Activated T-cell treated with anti-CD3 and anti-CD28 coated beads, Interleukin-2, amount 50 U/mL, for 72 hours (primary cell): ENCODE results near the gene HS3ST5. TPM values are rescaled to one million over a fixed set of nuclear protein-coding genes. Genes with fewer than 3 reads are reported as not detected.

Experiments used
- ATAC-seq, 2 donors: fragments of 150-1000 bp; cut with Tn5 transposase; replicated peaks in 1 of 2; 2 replicates each; pipeline ENCODE4 v1.10.0; 2021; ENCODE audit warnings: moderate library complexity in 2 of 2, mild to moderate bottlenecking in 1 of 2
- DNase-seq, 2 donors: peaks; one replicate each; pipeline ENCODE4 v3.0.0; 2021 to 2022; ENCODE audit warnings: mixed read lengths in 1 of 2
- H3K27ac Mint-ChIP-seq: one replicate; pipeline ENCODE4 v1.8.0; 2022; ENCODE audit warnings: mild to moderate bottlenecking, moderate library complexity, mixed read lengths
- H3K27me3 Mint-ChIP-seq: one replicate; pipeline ENCODE4 v1.8.0; 2022; ENCODE audit warnings: low read depth, mixed read lengths
- H3K36me3 Mint-ChIP-seq, 2 donors: one replicate each; pipeline ENCODE4 v1.8.0; 2022; ENCODE audit warnings: mixed read lengths in 2 of 2, mild to moderate bottlenecking in 1 of 2; ENCODE audit not compliant: insufficient read depth in 2 of 2
- H3K4me1 Mint-ChIP-seq: one replicate; pipeline ENCODE4 v1.8.0; 2022; ENCODE audit warnings: low read depth, mixed read lengths
- H3K4me3 Mint-ChIP-seq, 2 donors: one replicate each; pipeline ENCODE4 v1.8.0; 2022; ENCODE audit warnings: mild to moderate bottlenecking in 2 of 2, mixed read lengths in 2 of 2, moderate library complexity in 2 of 2
- H3K9me3 Mint-ChIP-seq, 2 donors: one replicate each; pipeline ENCODE4 v1.8.0; 2022; ENCODE audit warnings: mixed read lengths in 2 of 2
- total RNA-seq, 2 donors: library from RNA; stranded (reverse); gene quantifications; one replicate each; pipeline ENCODE4 v1.2.3, GENCODE V29; 2022

Gene HS3ST5
- total RNA-seq, 2 donors from 2014 or later, result not detected

- Mint-ChIP-seq H3K27ac (no peak overlapping the region), H3K36me3 (no peaks in the 10 kb centered on the region), H3K4me1 (no peaks in the 10 kb centered on the region), H3K4me3 (no peak overlapping the region), H3K27me3 (no peaks in the 10 kb centered on the region), H3K9me3 (peaks cover 0 to 1% of the 10 kb centered on the region in 2 donors)
- DNase-seq, result no peak
- ATAC-seq, result no peak
Observed at GRCh38 chr6:114282292-114282691, 60.5 kb downstream of the HS3ST5 start.

- no peak overlapping the region for H3K4me3 Mint-ChIP-seq
- peaks cover 0 to 1% of the 10 kb centered on the region in 2 donors for H3K9me3 Mint-ChIP-seq
- DNase-seq, result no peak
- no peaks in the 10 kb centered on the region for H3K27me3 Mint-ChIP-seq
- H3K4me1 Mint-ChIP-seq, result no peaks in the 10 kb centered on the region
- H3K36me3 Mint-ChIP-seq, result no peaks in the 10 kb centered on the region
- no peak overlapping the region for H3K27ac Mint-ChIP-seq
- no peak for ATAC-seq
Observed at GRCh38 chr6:114281496-114281895, 61.3 kb downstream of the HS3ST5 start.

GRCh38 chr6:114280239-114280982, 62.4 kb downstream of the HS3ST5 start:
- no peak for ATAC-seq
- no peak overlapping the region for H3K27ac Mint-ChIP-seq
- no peaks in the 10 kb centered on the region for H3K27me3 Mint-ChIP-seq
- no peaks in the 10 kb centered on the region for H3K4me1 Mint-ChIP-seq
- DNase-seq, result no peak
- H3K9me3 Mint-ChIP-seq, result peaks cover 0 to 1% of the 10 kb centered on the region in 2 donors
- H3K4me3 Mint-ChIP-seq, result no peak overlapping the region
- H3K36me3 Mint-ChIP-seq, result no peaks in the 10 kb centered on the region

GRCh38 chr6:114277220-114277619, 65.6 kb downstream of the HS3ST5 start:
- H3K4me1 Mint-ChIP-seq, result no peaks in the 10 kb centered on the region
- H3K27ac Mint-ChIP-seq, result no peak overlapping the region
- no peak for DNase-seq
- no peaks in the 10 kb centered on the region for H3K27me3 Mint-ChIP-seq
- no peak overlapping the region for H3K4me3 Mint-ChIP-seq
- no peaks in the 10 kb centered on the region for H3K36me3 Mint-ChIP-seq
- H3K9me3 Mint-ChIP-seq, result peaks cover 0 to 1% of the 10 kb centered on the region in 2 donors
- no peak for ATAC-seq

GRCh38 chr6:114276783-114277182, 66.0 kb downstream of the HS3ST5 start:
- H3K4me3 Mint-ChIP-seq, result no peak overlapping the region
- H3K9me3 Mint-ChIP-seq, result peaks cover 0 to 1% of the 10 kb centered on the region in 2 donors
- no peaks in the 10 kb centered on the region for H3K36me3 Mint-ChIP-seq
- ATAC-seq (no peak), DNase-seq (no peak)
- no peak overlapping the region for H3K27ac Mint-ChIP-seq
- H3K27me3 Mint-ChIP-seq, result no peaks in the 10 kb centered on the region
- no peaks in the 10 kb centered on the region for H3K4me1 Mint-ChIP-seq

- DNase-seq (no peak), ATAC-seq (no peak)
- Mint-ChIP-seq H3K27me3 (no peaks in the 10 kb centered on the region), H3K4me1 (no peaks in the 10 kb centered on the region), H3K9me3 (no peaks in the 10 kb centered on the region), H3K27ac (no peak overlapping the region), H3K4me3 (no peak overlapping the region), H3K36me3 (no peaks in the 10 kb centered on the region)
Observed at GRCh38 chr6:114274836-114275235, 68.0 kb downstream of the HS3ST5 start.

GRCh38 chr6:114272582-114272981, 70.2 kb downstream of the HS3ST5 start:
- no peak overlapping the region for H3K27ac Mint-ChIP-seq
- no peaks in the 10 kb centered on the region for H3K27me3 Mint-ChIP-seq
- H3K9me3 Mint-ChIP-seq, result no peaks in the 10 kb centered on the region
- no peaks in the 10 kb centered on the region for H3K36me3 Mint-ChIP-seq
- H3K4me3 Mint-ChIP-seq, result no peak overlapping the region
- ATAC-seq (no peak), DNase-seq (no peak)
- no peaks in the 10 kb centered on the region for H3K4me1 Mint-ChIP-seq

GRCh38 chr6:114271405-114271804, 71.4 kb downstream of the HS3ST5 start:
- DNase-seq (no peak), ATAC-seq (no peak)
- no peak overlapping the region for H3K4me3 Mint-ChIP-seq
- no peaks in the 10 kb centered on the region for H3K27me3 Mint-ChIP-seq
- no peaks in the 10 kb centered on the region for H3K9me3 Mint-ChIP-seq
- H3K36me3 Mint-ChIP-seq, result no peaks in the 10 kb centered on the region
- no peaks in the 10 kb centered on the region for H3K4me1 Mint-ChIP-seq
- no peak overlapping the region for H3K27ac Mint-ChIP-seq

GRCh38 chr6:114267897-114268296, 74.9 kb downstream of the HS3ST5 start:
- H3K4me3 Mint-ChIP-seq, result no peak overlapping the region
- no peaks in the 10 kb centered on the region for H3K27me3 Mint-ChIP-seq
- DNase-seq (no peak), ATAC-seq (no peak)
- H3K27ac Mint-ChIP-seq, result no peak overlapping the region
- no peaks in the 10 kb centered on the region for H3K4me1 Mint-ChIP-seq
- H3K36me3 Mint-ChIP-seq, result no peaks in the 10 kb centered on the region
- H3K9me3 Mint-ChIP-seq, result peaks cover 0 to 3% of the 10 kb centered on the region in 2 donors

- ATAC-seq (no peak), DNase-seq (no peak)
- Mint-ChIP-seq H3K4me3 (no peak overlapping the region), H3K36me3 (no peaks in the 10 kb centered on the region), H3K9me3 (peaks cover 0 to 4% of the 10 kb centered on the region in 2 donors), H3K4me1 (no peaks in the 10 kb centered on the region), H3K27me3 (no peaks in the 10 kb centered on the region), H3K27ac (no peak overlapping the region)
Observed at GRCh38 chr6:114260810-114261209, 82.0 kb downstream of the HS3ST5 start.

- Mint-ChIP-seq H3K27ac (no peak overlapping the region), H3K9me3 (peaks cover 1 to 3% of the 10 kb centered on the region in 2 donors)
Observed at GRCh38 chr6:114258376-114258775, 84.4 kb downstream of the HS3ST5 start.

GRCh38 chr6:114253431-114253830, 89.4 kb downstream of the HS3ST5 start:
- H3K4me3 Mint-ChIP-seq, result no peak overlapping the region
- peaks cover 1 to 3% of the 10 kb centered on the region in 2 donors for H3K9me3 Mint-ChIP-seq
- H3K27me3 Mint-ChIP-seq, result no peaks in the 10 kb centered on the region
- ATAC-seq, result no peak
- H3K4me1 Mint-ChIP-seq, result no peaks in the 10 kb centered on the region
- no peak for DNase-seq
- H3K36me3 Mint-ChIP-seq, result no peaks in the 10 kb centered on the region
- H3K27ac Mint-ChIP-seq, result no peak overlapping the region

More at GRCh38 chr6:114258376-114258775, 84.4 kb downstream of the HS3ST5 start:
- Mint-ChIP-seq H3K27me3 (no peaks in the 10 kb centered on the region), H3K4me3 (no peak overlapping the region), H3K4me1 (no peaks in the 10 kb centered on the region), H3K36me3 (no peaks in the 10 kb centered on the region)
- ATAC-seq (no peak), DNase-seq (no peak)

- no peak for DNase-seq
- Mint-ChIP-seq H3K27me3 (no peaks in the 10 kb centered on the region), H3K36me3 (no peaks in the 10 kb centered on the region), H3K9me3 (peaks cover 0 to 1% of the 10 kb centered on the region in 2 donors), H3K27ac (no peak overlapping the region), H3K4me1 (no peaks in the 10 kb centered on the region), H3K4me3 (no peak overlapping the region)
- ATAC-seq, result no peak
Observed at GRCh38 chr6:114249522-114249921, 93.3 kb downstream of the HS3ST5 start.

GRCh38 chr6:114247101-114247500, 95.7 kb downstream of the HS3ST5 start:
- ATAC-seq (no peak), DNase-seq (no peak)
- no peaks in the 10 kb centered on the region for H3K27me3 Mint-ChIP-seq
- H3K4me3 Mint-ChIP-seq, result no peak overlapping the region
- H3K27ac Mint-ChIP-seq, result no peak overlapping the region
- H3K36me3 Mint-ChIP-seq, result no peaks in the 10 kb centered on the region
- H3K9me3 Mint-ChIP-seq, result no peaks in the 10 kb centered on the region
- H3K4me1 Mint-ChIP-seq, result no peaks in the 10 kb centered on the region
